SH-SY5Y (cell line): ENCODE measurements around the gene ABR.

Source experiments
- GATA2 ChIP-seq: IDR thresholded peaks from 2 replicates; pipeline ENCODE4 v1.6.1; 2011; ENCODE audit warnings: mild to moderate bottlenecking, low read depth, low read length
- GATA3 ChIP-seq: IDR thresholded peaks from 2 replicates; pipeline ENCODE4 v1.6.1; 2011; ENCODE audit warnings: low read depth, mild to moderate bottlenecking, low read length, moderate library complexity

Gene ABR

DNA sequence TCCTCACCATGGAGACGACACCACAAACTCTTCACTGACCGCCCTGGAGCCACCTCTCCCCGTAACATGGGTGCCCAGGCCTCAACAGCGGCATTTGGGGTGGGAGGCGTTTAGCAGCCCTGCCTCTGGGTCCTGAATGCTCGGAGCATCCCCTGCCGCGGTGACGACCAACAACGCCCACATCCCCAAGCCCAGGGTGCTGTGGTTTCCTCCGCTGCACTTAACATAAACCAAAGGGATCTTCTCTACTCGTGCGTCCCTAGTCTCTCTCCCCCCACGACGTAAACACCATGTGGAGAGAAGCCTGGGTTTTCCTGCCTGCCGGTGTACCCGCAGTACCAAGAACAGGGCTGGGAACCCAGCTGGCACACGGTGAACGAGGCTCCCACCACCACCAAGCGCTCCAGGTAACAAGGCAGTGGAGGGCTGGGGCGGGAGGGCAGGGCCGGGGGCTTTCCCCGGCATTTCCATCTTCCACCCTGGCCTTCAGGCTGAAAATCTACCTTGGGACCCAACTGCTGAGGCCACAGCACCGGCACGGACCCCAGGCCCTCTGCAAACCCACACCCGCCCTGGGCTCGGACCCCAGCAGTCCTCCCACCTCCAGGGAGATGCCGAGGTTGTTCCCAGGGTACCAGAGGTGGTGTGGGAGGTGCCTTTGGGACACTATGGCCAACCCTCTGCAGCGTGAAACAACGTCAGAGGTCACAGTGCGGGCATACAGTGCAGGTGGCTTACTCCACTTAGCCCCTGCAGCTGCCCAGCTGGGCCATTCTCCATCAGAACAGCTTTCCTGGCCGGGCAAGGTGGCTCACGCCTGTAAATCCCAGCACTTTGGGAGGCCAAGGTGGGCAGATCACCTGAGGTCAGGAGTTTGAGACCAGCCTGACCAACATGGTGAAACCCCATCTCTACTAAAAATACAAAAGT, 128.5 kb downstream of the ABR start:
- TF ChIP-seq GATA3 (no peak), GATA2 (no peak)

DNA sequence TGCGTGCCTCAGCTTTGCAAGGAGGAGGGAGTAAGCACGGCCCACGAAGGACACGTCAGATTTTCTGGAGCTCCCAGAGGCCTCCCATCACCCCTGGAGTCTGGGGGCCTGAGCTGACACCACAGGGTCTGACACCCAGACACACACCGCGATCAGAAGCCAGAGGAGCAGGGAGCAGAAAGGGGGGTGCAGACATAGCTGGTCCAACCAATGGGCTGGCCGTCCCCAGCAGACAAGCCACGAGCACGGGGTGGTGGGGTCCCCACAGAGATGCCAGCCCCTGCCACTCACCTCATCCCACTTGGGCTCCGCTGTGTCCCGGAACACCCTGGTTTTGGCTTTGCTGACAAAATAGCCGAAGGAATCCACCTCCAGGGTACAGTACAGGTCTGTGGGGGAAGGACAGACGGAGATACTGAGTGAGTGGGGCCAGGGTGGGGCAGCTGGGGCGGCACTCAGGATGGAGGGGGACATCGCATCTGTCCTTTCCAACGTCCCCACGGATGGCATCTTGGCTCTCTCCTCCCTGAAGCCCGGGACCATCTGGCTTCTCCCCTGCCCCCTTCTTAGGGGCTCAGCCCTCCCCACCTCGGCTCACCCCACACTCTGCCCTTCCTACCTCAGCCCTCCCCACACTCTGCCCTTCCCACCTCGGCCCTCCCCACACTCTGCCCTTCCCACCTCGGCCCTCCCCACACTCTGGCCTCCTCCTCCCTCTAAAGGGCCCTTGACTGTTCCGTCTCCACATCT, 129.4 kb downstream of the ABR start:
- TF ChIP-seq GATA2 (no peak), GATA3 (no peak)

DNA sequence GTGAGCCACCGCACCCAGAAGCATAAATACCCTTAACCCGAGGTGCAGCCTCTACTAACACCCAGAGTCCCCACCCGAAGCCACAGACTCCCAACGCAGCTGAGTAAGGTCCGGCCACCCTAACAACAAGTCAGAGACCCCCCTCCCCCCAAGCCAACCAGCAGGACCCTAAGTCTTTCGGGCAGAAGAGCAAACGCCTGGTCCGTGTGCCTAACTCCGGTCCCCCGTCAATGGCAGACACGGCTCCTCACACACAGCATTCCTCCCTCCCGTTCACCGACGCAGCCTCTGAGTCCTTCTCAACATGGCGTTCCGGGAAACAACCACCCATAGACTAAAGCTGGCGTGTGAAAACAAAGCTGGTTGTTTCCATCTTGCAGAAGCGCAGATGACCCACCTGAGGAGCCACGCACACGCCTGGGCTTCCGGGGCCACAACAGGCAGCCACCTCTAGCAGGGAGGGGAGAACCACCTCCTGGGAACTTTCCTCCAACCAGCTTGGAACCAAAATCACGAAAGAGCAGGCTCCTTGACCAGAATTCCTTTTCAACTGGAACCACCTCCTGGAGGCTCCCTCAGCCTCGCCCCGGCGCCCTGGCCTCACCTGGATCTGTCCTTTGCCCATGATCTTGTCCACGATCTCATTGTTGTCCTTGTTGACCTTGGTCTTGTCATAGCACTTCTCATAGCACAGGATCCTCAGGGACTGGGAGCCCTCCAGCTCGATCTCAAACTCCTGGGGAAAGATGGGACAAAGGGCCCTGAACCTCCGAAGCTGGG, 130.1 kb downstream of the ABR start:
- TF ChIP-seq GATA3 (no peak), GATA2 (no peak)

DNA sequence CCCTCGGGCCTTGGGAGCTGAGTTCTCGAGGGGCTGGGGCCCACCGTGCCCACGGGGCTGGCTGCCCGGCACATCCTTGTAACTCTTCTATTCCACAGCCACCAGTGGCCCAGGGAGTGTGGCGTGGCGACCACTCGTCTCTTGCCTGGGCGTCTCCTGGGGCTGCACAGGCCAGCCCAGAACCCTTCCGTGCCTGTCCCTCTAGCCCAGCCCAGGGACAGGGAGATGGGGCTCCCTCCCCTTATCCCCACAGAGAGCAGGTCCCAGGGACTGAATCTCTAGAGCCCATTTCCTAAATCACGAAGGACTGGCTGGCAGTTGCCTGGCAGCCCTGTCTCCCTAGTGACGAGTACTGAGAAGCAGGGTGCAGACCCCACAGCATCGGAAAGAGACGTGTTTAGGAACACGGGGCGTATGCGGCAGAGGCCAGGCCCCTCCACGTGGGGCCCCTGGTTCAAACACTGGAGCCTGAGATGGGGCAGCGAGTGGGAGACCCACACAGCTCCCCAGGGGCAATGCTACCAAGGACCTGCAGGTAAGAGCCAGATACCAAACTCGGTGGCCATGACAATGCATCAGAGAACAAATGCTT, 131.8 kb downstream of the ABR start:
- TF ChIP-seq GATA3 (no peak), GATA2 (no peak)

DNA sequence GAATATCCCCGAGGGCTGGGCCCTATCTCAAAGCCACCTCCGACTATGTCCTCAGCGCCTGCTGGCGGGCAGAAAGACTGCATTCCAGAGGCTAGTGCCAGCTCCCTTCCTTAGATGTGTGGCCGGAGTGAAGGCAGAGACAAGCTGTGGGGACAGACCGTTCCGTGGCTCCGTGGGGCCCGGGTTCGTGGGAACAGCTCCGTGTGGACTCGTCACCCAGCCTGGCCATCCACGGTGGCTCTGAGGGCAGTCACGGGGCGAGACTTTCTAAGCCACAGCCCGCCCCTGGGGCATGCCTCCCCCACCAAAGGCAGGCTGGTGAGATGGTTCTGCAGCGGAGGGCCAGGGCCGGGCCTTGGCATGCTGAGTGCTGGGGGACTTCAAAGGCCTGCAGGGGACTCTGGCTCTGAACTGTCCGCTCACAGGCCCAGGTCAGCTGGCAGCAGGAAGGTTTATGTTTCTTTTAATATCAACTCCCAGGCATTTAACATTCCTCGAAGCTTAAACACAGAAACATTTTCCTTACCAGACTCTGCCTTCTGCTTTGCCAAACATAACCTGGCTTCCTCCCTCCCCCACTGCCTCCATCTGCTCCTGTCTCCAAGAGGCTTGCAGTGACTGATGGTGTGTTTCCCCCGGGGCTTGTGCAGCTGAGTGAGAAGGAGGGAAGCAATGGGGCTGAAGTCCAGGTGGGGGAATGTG, 132.5 kb downstream of the ABR start:
- TF ChIP-seq GATA3: no peak
- TF ChIP-seq GATA2: no peak

DNA sequence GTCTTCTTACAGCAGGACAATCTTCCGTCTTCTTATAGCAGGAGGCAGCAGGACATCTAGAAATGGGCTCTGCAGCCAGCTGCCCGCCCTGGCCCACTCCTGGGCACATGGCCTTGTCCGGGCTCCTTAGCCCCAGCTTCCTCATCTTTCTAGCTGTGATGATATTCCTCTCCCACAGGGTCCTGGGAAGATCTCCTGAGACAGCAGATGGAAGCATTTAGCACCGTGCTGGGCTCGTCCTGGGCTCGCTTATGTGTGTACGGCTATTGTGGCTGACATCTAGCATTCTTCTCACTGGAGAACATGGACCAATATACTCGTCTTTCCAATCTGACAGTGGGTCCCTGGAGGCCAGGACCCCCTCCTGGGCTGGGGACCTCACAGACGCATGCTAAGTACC, 134.3 kb downstream of the ABR start:
- TF ChIP-seq GATA3 (no peak), GATA2 (no peak)

DNA sequence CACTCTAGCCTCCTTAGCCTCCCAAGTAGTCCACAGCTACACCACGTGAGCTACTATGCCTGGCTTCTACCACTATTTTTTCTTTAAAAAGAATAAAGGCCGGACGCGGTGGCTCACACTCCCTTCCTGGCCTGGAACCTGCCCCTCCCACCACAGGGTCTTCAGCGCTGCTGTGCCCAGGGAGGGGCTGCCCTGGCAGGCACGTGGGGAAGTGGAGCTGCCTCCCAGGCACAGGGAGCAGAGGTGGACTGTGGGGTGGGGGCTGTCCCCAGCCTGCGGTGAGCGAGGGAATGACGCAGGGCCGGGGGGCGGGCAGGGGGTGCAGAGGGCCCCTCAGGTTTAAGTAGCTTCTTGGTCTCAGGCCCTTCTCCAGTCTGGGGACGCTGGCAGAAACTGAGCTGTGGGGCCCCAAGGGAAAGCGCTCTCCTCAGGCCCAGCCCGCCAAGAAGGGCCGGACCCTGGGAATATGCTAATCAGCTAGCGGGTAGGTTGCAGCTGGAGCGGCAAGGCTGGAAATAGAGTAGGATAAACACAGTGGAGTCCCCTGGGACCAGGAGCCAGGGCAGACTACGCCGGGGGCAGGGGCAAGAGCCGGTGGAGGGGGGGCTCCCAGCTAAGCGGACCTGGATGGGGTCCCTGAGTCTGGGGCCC, 136.1 kb downstream of the ABR start:
- no peak for TF ChIP-seq GATA3
- no peak for TF ChIP-seq GATA2

DNA sequence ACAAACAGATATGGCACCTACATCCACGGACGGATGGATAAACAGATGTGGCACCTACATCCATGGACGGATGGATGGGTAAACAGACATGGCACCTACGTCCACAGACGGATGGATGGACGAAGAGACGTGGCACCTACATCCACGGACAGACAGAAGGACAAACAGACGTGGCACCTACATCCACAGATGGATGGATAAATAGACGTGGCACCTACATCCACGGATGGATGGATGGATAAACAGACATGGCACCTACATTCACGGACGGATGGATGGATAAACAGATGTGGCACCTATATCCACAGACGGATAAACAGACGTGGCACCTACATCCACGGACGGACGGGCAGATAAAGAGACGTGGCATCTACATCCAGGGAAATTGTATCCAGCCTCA, 137.3 kb downstream of the ABR start:
- TF ChIP-seq GATA2 (no peak), GATA3 (no peak)

DNA sequence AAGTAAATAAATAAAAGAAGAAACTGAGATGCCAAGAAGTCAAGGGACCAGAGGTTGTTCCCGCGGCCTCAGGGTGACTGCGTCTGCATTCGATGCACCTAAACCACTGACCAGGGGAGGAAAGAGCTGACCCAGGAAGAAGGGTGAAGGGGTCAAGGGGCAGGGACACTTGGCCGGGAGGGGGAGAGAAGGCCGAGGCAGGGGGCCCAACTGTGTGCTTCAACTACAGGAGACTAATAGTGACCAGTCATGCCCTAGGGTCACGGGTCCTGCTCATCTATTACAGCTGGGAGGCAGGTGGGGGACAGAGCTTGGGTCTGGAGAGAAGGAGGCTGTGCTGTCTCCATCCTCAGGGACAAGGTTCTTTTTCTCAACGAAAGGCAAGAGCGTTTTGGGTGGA, 138.0 kb downstream of the ABR start:
- TF ChIP-seq GATA2: no peak
- no peak for TF ChIP-seq GATA3

DNA sequence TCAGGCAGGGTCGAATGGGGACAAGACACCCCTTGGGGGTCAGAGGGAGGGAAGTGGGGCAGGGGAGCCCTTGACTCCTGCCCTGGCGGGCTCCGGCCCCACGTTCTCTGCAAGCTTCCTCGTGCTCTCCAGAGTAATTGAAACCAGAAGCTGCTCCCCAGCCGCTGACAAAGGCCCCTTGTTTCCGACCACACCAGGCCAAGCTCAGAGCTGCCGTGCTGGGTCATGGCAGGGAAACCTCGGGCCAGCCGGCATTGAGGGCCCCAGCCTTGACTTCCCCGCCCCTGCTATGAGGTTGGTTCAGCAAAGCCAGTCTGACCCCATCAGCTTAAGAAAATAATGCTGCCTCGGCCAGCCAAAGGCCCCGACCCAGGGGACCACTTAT, 139.6 kb downstream of the ABR start:
- TF ChIP-seq GATA3: no peak
- TF ChIP-seq GATA2: no peak

DNA sequence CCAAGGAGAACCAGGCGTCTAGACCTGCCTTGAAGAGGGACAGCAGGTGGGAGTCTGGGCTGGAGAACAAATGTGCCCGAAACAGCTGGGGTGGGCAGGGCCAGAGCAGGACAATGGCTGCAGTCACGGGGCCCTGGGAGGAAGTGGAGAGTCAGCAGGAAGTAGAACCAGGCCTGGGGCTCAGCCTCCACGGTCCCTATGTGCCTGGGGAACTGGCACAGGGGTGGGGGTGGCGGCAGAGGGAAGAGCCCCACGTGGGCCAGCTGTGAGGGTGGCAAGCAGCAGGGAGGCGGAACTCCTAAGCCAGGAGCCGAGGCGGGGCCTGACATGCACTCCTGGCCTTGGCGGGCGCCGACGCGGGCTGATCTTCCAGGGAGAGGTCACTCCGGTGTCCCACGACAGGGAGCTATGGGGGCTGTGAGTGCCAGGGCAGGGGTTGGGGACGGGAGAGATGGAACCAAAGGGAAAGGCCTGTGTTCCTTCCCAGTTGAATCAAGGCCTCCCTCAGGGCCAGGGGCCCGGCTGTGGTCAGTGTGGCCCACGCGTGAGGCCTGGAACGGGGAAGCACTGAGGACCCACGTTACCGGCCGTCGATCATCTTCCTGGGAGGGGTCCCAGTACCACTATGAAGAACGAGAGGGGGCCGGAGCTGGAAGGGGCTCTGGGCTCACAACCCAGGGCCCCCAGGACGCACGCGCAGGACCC, 140.1 kb downstream of the ABR start:
- TF ChIP-seq GATA3 (no peak), GATA2 (no peak)

DNA sequence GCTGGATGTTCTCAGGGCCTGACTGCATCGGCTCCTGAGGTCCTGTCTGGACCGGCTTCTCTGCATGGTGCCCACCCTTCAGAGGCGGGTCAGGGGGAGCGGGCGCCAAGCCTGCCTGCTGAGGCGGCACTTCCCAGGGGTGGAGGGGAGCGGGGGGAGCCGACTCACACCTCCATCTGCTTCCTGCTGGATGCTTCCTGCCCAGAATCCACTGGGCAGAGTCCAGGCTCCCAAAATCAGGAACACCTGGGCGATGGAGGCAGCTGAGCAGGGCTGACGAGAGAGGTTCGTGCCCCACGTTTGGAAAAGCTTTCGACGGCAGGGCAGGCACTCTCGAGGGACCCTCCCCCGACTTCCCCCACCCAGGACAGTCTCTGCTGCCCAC, 140.7 kb downstream of the ABR start:
- TF ChIP-seq GATA2: no peak
- no peak for TF ChIP-seq GATA3
